GM12873 (cell line): ENCODE results near the gene CTBP2.

Experiments used
- TF ChIP-seq, protein P1 (sequence below): IDR thresholded peaks from 2 replicates; pipeline ENCODE4 v1.5.1; 2012; ENCODE audit warnings: low read depth, mild to moderate bottlenecking, moderate library complexity, low read length, control low read depth; ENCODE audit not compliant: insufficient read depth; ENCODE audit errors: missing control alignments

The CTBP2 gene

DNA sequence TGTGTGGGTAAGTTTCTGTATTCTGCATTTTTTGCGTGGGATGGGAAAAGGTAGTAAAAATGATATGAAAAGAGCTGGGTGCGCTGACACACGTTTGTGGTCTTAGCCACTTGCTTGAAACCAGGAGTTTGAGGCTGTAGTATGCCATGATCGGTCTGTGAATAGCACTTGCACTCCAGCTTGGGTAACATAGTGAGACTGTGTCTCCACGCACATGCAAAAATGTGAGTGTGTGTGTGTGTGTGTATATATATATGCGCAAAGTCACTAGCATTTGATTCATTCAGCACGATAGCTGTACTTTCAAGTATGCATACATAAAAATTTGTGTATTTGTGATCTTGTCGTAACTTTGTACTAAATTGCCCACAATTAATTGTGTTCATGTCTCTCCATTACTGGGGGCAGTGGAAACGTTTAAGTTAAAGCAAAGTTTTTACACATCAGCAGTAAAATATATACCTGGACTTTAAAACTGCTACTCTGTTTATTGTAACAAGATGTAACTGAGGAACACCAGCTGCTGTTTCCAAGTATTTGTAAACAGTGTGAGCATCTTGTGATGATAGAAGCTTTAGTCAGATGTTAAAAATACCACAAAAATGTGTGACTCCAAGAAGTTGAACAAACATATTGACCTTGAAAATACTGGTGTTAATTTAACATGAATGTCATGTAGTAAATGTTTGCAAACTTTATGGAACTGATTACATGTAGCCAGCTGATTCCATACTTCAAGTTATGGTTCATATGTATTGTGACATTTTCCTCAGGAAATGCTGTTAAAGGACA lies 216.9 kb downstream of the CTBP2 start:
- TF ChIP-seq, protein P1, sequence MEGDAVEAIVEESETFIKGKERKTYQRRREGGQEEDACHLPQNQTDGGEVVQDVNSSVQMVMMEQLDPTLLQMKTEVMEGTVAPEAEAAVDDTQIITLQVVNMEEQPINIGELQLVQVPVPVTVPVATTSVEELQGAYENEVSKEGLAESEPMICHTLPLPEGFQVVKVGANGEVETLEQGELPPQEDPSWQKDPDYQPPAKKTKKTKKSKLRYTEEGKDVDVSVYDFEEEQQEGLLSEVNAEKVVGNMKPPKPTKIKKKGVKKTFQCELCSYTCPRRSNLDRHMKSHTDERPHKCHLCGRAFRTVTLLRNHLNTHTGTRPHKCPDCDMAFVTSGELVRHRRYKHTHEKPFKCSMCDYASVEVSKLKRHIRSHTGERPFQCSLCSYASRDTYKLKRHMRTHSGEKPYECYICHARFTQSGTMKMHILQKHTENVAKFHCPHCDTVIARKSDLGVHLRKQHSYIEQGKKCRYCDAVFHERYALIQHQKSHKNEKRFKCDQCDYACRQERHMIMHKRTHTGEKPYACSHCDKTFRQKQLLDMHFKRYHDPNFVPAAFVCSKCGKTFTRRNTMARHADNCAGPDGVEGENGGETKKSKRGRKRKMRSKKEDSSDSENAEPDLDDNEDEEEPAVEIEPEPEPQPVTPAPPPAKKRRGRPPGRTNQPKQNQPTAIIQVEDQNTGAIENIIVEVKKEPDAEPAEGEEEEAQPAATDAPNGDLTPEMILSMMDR, result no peak

DNA sequence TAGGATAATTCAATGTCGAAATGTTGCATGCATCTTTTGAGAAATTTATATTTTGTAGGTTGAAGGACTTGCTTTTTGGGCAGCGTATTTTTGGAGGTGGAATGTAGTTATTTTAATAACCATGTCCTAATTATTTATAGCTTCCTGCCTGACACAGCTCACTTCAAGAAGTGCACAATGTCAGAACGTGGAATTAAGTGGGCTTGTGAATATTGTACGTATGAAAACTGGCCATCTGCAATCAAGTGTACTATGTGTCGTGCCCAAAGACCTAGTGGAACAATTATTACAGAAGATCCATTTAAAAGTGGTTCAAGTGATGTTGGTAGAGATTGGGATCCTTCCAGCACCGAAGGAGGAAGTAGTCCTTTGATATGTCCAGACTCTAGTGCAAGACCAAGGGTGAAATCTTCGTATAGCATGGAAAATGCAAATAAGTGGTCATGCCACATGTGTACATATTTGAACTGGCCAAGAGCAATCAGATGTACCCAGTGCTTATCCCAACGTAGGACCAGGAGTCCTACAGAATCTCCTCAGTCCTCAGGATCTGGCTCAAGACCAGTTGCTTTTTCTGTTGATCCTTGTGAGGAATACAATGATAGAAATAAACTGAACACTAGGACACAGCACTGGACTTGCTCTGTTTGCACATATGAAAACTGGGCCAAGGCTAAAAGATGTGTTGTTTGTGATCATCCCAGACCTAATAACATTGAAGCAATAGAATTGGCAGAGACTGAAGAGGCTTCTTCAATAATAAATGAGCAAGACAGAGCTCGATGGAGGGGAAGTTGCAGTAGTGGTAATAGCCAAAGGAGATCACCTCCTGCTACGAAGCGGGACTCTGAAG lies 217.8 kb downstream of the CTBP2 start:
- TF ChIP-seq, protein P1, result no peak

DNA sequence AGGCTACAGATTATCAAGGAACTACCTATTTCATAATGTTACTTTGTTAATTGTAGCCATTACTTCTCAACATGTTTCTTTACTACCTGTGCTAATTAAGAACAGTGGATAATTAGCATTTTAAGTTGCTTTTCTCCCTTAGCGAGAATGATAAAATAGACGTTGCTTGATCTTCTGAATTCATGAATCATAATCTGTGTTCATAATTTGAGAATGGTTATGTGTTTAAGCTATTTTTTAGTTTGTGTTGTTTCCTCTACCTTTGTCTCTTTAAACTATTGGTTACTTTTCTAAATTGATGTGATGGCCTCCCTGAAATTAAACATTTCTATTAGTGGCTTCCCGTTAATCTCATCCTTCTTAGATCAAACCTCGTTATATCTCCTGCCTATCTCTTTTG lies 218.5 kb downstream of the CTBP2 start, which contains the start of gene ZRANB1:
Gene ZRANB1 (plus strand): TSS at position 301 of the 400 bp plus-strand sequence. CDS start 371 bp downstream, outside the sequence.
- TF ChIP-seq, protein P1, result no peak

DNA sequence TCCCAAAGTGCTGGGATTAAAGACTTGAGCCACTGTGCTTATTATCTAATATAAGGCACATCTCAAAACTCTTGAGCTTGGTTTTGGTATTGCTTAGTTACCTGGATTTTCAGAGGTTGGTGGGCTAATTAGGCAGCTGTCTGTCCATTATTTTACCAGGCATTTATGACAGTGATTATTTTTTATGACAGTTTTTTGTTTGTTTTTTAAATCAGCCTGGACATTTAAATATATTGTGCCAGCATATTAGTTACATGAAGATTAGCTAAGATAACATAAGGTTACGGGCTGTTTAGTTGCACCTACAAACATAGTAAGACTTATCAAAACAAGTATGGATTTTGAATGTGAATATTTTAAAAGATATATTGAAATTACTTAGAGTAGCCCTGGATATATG lies 221.1 kb downstream of the CTBP2 start:
- TF ChIP-seq, protein P1, result no peak

DNA sequence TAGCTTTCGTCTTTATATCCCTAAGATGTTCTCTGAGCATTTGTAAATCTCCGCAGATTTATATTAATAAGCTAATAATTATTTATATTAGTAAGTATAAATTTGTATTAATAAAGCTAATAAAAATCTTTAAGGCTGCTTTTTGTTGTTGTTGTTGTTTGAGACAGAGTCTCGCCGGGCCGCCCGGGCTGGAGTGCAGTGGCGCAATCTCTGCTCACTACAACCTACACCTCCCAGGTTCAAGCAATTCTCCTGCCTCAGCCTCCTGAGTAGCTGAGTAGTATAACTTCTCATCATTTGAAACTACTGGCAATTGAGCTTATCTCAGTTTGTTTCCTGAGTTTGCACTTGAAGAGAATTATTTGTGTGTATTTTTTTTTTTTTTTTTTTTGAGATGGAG lies 223.6 kb downstream of the CTBP2 start:
- TF ChIP-seq, protein P1, result no peak

DNA sequence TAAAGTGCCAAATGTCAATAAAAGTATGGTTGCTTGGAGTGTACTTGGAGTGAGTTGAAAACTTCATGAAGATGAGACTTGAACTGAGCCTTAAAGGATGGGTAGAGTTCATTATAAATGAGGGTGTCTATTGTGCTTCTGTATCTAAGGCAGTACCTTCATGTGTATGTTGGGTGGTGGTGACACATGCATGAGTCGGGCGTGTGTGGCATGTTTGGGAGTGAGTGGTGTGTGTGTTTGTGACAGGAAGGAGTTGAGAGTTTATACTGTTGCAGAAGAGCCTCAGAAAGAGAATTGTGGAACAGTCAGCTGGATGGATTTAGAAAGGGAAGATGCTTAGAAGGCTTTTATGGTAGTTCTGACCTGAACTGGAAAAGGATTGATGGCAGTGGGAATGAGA lies 224.4 kb downstream of the CTBP2 start:
- TF ChIP-seq, protein P1, result no peak
